Measurements from ENCODE around the gene PLEKHA7. TPM values are rescaled to one million over a fixed set of nuclear protein-coding genes. Genes with fewer than 3 reads are reported as not detected.

Gene PLEKHA7
- total RNA-seq, 1 experiment from 2014 or later, result 7.2 TPM

- CTCF ChIA-PET, result interaction anchor here (1.1 kb wide), 1 partner anchor 30 kb away, joined by 3 read pairs; no protein-coding TSS in a partner anchor
- Histone ChIP-seq H3K9me3 (ENCODE audit: control insufficient read depth in 1 of 2, insufficient read depth in 1 of 2, low read depth in 1 of 2, low read length in 2 of 2) (no peaks in the 10 kb centered on the region), H3K4me3 (replicated peaks in 1 of 2; ENCODE audit: low read depth in 1 of 2, low read length in 2 of 2) (no peak overlapping the region), H3K9ac (ENCODE audit: low read length) (no peak overlapping the region), H3K9me2 (ENCODE audit: insufficient read depth) (no peaks in the 10 kb centered on the region), H3K79me2 (ENCODE audit: insufficient read depth, low read length) (no peaks in the 10 kb centered on the region), H3K27me3 (ENCODE audit: insufficient read depth, low read length) (no peaks in the 10 kb centered on the region), H3K4me1 (ENCODE audit: control insufficient read depth in 1 of 2, insufficient read depth in 2 of 2, low read length in 2 of 2) (peaks cover 15 to 21% of the 10 kb centered on the region in 2 experiments), H3K27ac (ENCODE audit: low read depth, low read length) (no peak overlapping the region), H4K20me1 (ENCODE audit: insufficient read depth) (no peaks in the 10 kb centered on the region), H2AFZ (ENCODE audit: low read depth, low read length, poor library complexity, severe bottlenecking) (no peak overlapping the region), H3K4me2 (ENCODE audit: low read length) (peak overlapping the region; percentile 36; the same call in 1 of the 2 replicates), H3K36me3 (ENCODE audit: control insufficient read depth in 1 of 2, insufficient read depth in 2 of 2, low read length in 2 of 2) (no peaks in the 10 kb centered on the region)
- ATAC-seq (no peak), DNase-seq (ENCODE audit: low read depth, low spot score) (no peak)
- no peak for TF ChIP-seq TCF7L2 (IDR thresholded peaks at IDR 0.05; ENCODE audit: borderline replicate concordance, extremely low read depth, insufficient read depth, insufficient read length)
- TF ChIP-seq POLR2AphosphoS5 (IDR thresholded peaks at IDR 0.05; ENCODE audit: low read depth, low read length), result no peak
- TF ChIP-seq EZH2 (IDR thresholded peaks at IDR 0.05), result no peak
- TF ChIP-seq ZBTB33 (IDR thresholded peaks at IDR 0.05; ENCODE audit: extremely low read depth, insufficient replicate concordance, low read length), result no peak
- TF ChIP-seq JUND (IDR thresholded peaks at IDR 0.05), result no peak
- no peak for TF ChIP-seq ATF3 (IDR thresholded peaks at IDR 0.05)
- no peak for TF ChIP-seq FOSL1 (IDR thresholded peaks at IDR 0.05; ENCODE audit: low read depth)
- TF ChIP-seq SIN3A (IDR thresholded peaks at IDR 0.05; ENCODE audit: low read depth), result no peak
- no peak for TF ChIP-seq CBX3 (IDR thresholded peaks at IDR 0.05; ENCODE audit: low read depth)
- TF ChIP-seq ELF1 (IDR thresholded peaks at IDR 0.05; ENCODE audit: borderline replicate concordance, low read depth), result no peak
- TF ChIP-seq CEBPB (IDR thresholded peaks at IDR 0.05; ENCODE audit: low read depth), result no peak
- no peak for TF ChIP-seq MAX (IDR thresholded peaks at IDR 0.05)
- no peak for TF ChIP-seq EZH2phosphoT487 (IDR thresholded peaks at IDR 0.05; ENCODE audit: borderline replicate concordance)
- TF ChIP-seq REST (IDR thresholded peaks at IDR 0.05; ENCODE audit: low read depth), result no peak
- RAD21 ChIA-PET (ENCODE audit: low non-redundant PET in 1 of 2, low total read pairs in 2 of 2, uncharacterized antibody in 2 of 2, unreplicated experiment in 2 of 2), result no interaction called here
- intact Hi-C loops (cut with micrococcal nuclease), result no loop called here
- POLR2A ChIA-PET, result interaction anchor here (0.6 kb wide), 1 partner anchor 10 kb away, joined by 3 read pairs; no protein-coding TSS in a partner anchor
- BruUV-seq (replicated peaks), result no TSS peak
Measured at GRCh38 chr11:16912692-16913111, 101.5 kb downstream of the PLEKHA7 start.
